Measurements from ENCODE around the gene CTPS1. TPM values are rescaled to one million over a fixed set of nuclear protein-coding genes. Genes with fewer than 3 reads are reported as not detected.

CTPS1 gene
- total RNA-seq, 1 donor from 2014 or later = 43.0 TPM

DNA sequence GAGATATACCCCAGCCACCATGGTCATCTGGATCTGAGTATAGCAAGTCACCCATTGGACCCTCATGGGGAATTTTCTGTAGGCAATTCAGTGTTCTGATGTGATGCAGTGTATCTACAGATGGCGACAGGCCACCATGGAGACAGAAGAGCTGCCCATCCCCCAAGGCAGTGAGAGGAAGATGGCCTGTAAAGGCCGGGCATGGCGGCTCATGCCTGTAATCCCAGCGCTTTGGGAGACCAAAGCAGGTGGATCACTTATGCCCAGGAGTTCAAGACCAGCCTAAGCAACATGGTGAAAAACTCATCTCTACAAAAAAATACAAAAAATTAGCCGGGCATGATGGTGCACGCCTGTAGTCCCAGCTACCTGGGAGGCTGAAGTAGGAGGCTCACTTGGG, 41.1 kb upstream of the CTPS1 start:
- DNase-seq (no peak), ATAC-seq (ENCODE audit: low read depth) (no peak)
- ChIA-PET POLR2A (no interaction called here), CTCF (no interaction called here)
- H3K4me3 Mint-ChIP-seq = no peak overlapping the region
- intact Hi-C loops (cut with micrococcal nuclease) = no loop called here
- H3K4me1 Mint-ChIP-seq = no peaks in the 10 kb centered on the region
- H3K9me3 Mint-ChIP-seq = no peaks in the 10 kb centered on the region
- no peaks in the 10 kb centered on the region for H3K36me3 Mint-ChIP-seq (ENCODE audit: low read depth)
- no peak overlapping the region for H3K27ac Mint-ChIP-seq
- TF ChIP-seq, protein P1, sequence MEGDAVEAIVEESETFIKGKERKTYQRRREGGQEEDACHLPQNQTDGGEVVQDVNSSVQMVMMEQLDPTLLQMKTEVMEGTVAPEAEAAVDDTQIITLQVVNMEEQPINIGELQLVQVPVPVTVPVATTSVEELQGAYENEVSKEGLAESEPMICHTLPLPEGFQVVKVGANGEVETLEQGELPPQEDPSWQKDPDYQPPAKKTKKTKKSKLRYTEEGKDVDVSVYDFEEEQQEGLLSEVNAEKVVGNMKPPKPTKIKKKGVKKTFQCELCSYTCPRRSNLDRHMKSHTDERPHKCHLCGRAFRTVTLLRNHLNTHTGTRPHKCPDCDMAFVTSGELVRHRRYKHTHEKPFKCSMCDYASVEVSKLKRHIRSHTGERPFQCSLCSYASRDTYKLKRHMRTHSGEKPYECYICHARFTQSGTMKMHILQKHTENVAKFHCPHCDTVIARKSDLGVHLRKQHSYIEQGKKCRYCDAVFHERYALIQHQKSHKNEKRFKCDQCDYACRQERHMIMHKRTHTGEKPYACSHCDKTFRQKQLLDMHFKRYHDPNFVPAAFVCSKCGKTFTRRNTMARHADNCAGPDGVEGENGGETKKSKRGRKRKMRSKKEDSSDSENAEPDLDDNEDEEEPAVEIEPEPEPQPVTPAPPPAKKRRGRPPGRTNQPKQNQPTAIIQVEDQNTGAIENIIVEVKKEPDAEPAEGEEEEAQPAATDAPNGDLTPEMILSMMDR (IDR thresholded peaks at IDR 0.05) = no peak
- peaks cover 5% of the 10 kb centered on the region for H3K27me3 Mint-ChIP-seq

GRCh38 chr1:40939320-40940059, 40.0 kb upstream of the CTPS1 start:
- ChIA-PET POLR2A (no interaction called here), CTCF (interaction anchor here (0.7 to 5.3 kb wide), 2 partner anchors 12 to 64 kb away, joined by 3 to 18 read pairs; no protein-coding TSS in a partner anchor)
- DNase-seq (no peak), ATAC-seq (ENCODE audit: low read depth) (no peak)
- no peak overlapping the region for H3K4me3 Mint-ChIP-seq
- no peaks in the 10 kb centered on the region for H3K4me1 Mint-ChIP-seq
- H3K9me3 Mint-ChIP-seq = no peaks in the 10 kb centered on the region
- intact Hi-C loops (cut with micrococcal nuclease) = no loop called here
- TF ChIP-seq, protein P1 (IDR thresholded peaks at IDR 0.05) = no peak
- no peaks in the 10 kb centered on the region for H3K36me3 Mint-ChIP-seq (ENCODE audit: low read depth)
- no peak overlapping the region for H3K27ac Mint-ChIP-seq
- H3K27me3 Mint-ChIP-seq = peaks cover 7% of the 10 kb centered on the region

- peaks cover 23% of the 10 kb centered on the region for H3K27me3 Mint-ChIP-seq
- no peaks in the 10 kb centered on the region for H3K4me1 Mint-ChIP-seq
- no peak overlapping the region for H3K4me3 Mint-ChIP-seq
- no peak for ATAC-seq (ENCODE audit: low read depth)
- DNase-seq = no peak
- CTCF ChIA-PET = interaction anchor here (5.3 kb wide), 1 partner anchor 7 kb away, joined by 18 read pairs; no protein-coding TSS in a partner anchor
- POLR2A ChIA-PET = no interaction called here
- intact Hi-C loops (cut with micrococcal nuclease) = no loop called here
- peaks cover 7% of the 10 kb centered on the region for H3K9me3 Mint-ChIP-seq
- no peaks in the 10 kb centered on the region for H3K36me3 Mint-ChIP-seq (ENCODE audit: low read depth)
- TF ChIP-seq, protein P1 (IDR thresholded peaks at IDR 0.05) = no peak
- no peak overlapping the region for H3K27ac Mint-ChIP-seq
Measured at GRCh38 chr1:40944326-40944725, 35.2 kb upstream of the CTPS1 start.

DNA sequence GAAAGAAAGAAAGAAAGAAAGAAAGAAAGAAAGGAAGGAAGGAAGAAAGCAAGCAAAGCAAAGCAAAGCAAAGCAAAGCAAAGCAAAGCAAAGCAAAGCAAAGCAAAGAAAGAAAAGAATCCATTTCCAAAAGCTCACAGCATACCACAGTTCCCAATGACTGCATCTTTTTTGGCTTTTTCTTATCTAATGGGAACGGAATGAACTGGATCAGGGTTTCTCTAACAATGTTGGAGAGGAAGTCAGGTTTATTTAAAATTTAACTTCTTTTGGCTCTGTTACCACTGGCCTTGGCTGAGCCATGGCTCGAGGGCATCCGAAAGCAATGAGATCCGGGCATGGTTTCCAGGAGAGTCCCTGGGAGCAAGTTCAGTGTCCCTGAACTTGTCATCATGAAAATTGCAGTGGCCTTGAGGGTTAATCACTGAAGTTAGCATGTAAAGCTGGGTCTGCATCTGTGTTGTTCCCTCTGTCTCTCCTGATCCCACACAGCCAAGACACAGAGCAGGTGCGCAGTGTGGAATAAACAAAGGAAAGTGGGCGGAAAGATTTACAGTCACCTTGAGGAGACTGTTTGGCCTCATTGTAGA, 34.6 kb upstream of the CTPS1 start:
- DNase-seq = no peak
- ATAC-seq (ENCODE audit: low read depth) = no peak
- intact Hi-C loops (cut with micrococcal nuclease) = no loop called here
- no peaks in the 10 kb centered on the region for H3K4me1 Mint-ChIP-seq
- no peak overlapping the region for H3K27ac Mint-ChIP-seq
- peaks cover 7% of the 10 kb centered on the region for H3K9me3 Mint-ChIP-seq
- TF ChIP-seq, protein P1 (IDR thresholded peaks at IDR 0.05) = no peak
- no peak overlapping the region for H3K4me3 Mint-ChIP-seq
- no peaks in the 10 kb centered on the region for H3K36me3 Mint-ChIP-seq (ENCODE audit: low read depth)
- ChIA-PET POLR2A (no interaction called here), CTCF (no interaction called here)
- peaks cover 24% of the 10 kb centered on the region for H3K27me3 Mint-ChIP-seq

DNA sequence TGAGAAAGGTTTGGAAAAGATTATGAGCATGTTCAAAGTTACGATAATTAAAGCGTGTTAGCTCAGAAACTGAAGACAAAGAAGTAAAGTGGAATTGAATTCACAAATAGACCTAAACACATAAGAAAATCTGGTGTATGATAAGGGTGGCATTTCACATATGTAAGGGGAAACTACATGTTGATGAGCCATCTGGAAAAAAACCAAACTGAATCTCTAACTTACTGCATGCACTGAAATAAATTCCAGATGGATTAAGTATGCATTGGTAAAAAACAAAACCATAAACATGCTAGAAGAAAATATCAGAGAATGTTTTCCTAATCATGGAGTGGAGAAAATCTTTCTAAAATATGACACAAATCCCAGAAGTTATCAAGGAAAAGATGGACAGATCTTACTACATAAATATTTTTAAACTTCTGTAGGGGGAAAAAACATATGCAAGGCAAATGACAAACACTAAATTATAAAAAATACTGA, 34.0 kb upstream of the CTPS1 start:
- TF ChIP-seq, protein P1 (IDR thresholded peaks at IDR 0.05) = no peak
- intact Hi-C loops (cut with micrococcal nuclease) = no loop called here
- ATAC-seq (ENCODE audit: low read depth) (no peak), DNase-seq (no peak)
- H3K4me1 Mint-ChIP-seq = no peaks in the 10 kb centered on the region
- no peak overlapping the region for H3K4me3 Mint-ChIP-seq
- ChIA-PET CTCF (interaction anchor here (0.9 kb wide), 1 partner anchor 10 kb away, joined by 5 read pairs; no protein-coding TSS in a partner anchor), POLR2A (no interaction called here)
- peaks cover 7% of the 10 kb centered on the region for H3K9me3 Mint-ChIP-seq
- no peak overlapping the region for H3K27ac Mint-ChIP-seq
- H3K36me3 Mint-ChIP-seq (ENCODE audit: low read depth) = no peaks in the 10 kb centered on the region
- peaks cover 25% of the 10 kb centered on the region for H3K27me3 Mint-ChIP-seq

Data from activated B cell treated with CpG ODN at 0.5 μM for 24 hours (primary cell).